ENCODE data around the gene ASIP. TPM values are rescaled to one million over a fixed set of nuclear protein-coding genes. Genes with fewer than 3 reads are reported as not detected.

The ASIP gene
- total and polyA plus RNA-seq, 4 donors: 0.39 to 0.62 TPM; not detected in 2

DNA sequence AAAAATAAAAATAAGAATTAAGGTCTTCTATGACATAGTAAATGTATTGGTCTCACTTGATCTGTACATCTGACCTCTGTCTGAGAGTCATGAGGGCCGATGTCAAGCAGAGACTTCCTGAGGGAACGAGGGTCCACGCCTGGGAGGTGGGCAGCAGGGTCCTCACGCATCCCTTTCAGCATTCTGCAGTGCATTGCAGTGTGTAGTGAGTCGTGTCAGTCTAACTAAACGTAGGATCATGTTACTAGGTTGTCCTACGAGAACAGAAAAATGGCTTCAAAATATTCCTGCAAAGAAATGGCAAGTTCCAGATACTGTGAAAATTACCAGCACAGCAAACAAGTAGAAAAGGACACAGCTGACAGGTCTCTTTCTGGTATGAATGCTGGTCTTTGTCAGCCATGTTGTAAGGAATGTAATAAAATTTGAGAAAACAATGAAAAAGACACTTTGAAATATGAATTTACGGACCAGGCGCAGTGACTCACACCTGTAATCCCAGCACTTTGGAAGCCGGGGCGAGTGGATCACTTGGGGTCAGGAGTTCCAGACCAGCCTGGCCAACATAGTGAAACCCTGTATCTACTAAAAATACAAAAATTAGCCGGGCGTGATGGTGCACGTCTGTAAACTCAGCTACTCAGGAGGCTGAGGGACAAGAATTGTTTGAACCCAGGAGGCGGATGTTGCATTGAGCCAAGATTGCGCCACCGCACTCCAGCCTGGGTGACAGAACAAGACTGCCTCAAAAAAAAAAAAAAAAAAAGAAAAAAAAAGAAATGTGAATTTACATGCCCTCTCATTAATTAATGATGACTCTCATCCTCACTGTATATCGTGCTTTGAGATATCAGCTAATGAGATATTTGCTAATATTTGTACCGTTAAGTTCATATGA lies 64.4 kb downstream of the ASIP start:
- Histone ChIP-seq H3K27ac (ENCODE audit: low read depth in 1 of 2, low read length in 2 of 2) (peak overlapping the region; percentile 24 to 28), H3K4me3 (ENCODE audit: low read depth in 1 of 3, low read length in 3 of 3) (no peak overlapping the region), H3K27me3 (ENCODE audit: control insufficient read depth in 4 of 4, insufficient read depth in 4 of 4, low read length in 3 of 4) (no peaks in the 10 kb centered on the region), H3K36me3 (ENCODE audit: control insufficient read depth in 4 of 4, insufficient read depth in 3 of 4, low read depth in 1 of 4, low read length in 3 of 4) (no peaks in the 10 kb centered on the region), H3K9ac (ENCODE audit: low read depth in 1 of 2, low read length in 2 of 2) (no peak overlapping the region), H3K4me1 (ENCODE audit: control insufficient read depth in 4 of 4, insufficient read depth in 4 of 4, low read length in 3 of 4) (peaks cover 10 to 37% (median 31%) of the 10 kb centered on the region in 4 donors), H3K9me3 (ENCODE audit: control insufficient read depth in 4 of 4, low read length in 3 of 4) (no peaks in the 10 kb centered on the region)
- no peak for TF ChIP-seq YY1 (IDR thresholded peaks at IDR 0.05)
- TF ChIP-seq HNF4A (conservative IDR thresholded peaks at IDR 0.05): peak in 1 of 2 donors; percentile 37
- TF ChIP-seq RXRA (IDR thresholded peaks at IDR 0.05): peak; percentile 5 to 23
- TF ChIP-seq NR2F2 (IDR thresholded peaks at IDR 0.05): no peak
- peak; percentile 12 for TF ChIP-seq SP1 (IDR thresholded peaks at IDR 0.05)
- DNase-seq (ENCODE audit: low spot score): no peak
- 65% methylated on average over 19 of the region's 19 CpGs for WGBS

DNA sequence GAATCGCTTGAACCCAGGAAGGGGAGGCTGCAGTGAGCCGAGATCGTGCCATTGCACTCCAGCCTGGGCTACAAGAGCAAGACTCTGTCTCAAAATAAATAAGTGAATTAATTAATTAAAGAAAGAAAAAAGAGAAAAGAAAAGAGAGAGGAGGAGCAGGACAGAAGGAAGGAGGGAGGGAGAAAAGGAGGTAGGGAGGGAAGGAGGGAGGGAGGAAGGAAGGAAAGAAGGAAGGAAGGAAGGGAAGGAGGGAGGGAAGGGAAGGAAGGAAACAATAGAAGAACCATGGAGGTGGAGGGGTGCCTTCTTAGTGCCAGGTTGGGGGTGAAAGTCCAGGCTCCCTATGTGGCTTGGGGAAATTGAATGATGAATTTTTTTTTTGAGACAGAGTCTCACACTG lies 68.5 kb downstream of the ASIP start:
- WGBS: 95% methylated on average over 3 of the region's 3 CpGs

DNA sequence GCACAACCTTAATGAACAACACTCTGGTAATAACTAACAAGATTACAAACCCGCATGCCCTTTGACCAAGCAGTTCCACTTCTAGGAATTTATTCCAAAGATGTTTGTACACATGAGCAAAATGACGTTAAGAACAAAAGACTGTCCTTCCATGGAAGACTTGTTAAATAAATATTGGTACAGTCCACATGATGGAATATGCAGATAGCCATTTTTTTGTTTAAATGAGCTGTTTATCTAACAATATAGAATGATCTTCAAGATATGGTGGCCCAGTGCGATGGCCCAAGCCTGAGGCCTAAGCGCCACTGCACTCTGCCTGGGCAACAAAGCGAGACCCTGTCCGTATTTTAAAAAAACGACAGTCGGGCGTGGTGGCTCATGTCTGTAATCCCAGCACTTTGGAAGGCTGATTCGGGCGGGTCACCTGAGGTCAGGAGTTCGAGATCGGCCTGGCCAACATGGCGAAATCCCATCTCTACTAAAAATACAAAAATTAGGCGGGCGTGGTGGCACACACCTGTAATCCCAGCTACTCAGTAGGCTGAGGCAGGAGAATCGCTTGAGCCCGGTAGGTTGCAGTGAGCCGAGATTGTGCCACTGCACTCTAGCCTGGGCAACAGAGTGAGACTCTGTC lies 69.4 kb downstream of the ASIP start:
- Histone ChIP-seq H3K27ac (ENCODE audit: low read depth in 1 of 2, low read length in 2 of 2) (peak overlapping the region; percentile 55 to 69), H3K9ac (ENCODE audit: low read depth in 1 of 2, low read length in 2 of 2) (peak overlapping the region in 1 of 2 donors; percentile 37), H3K27me3 (ENCODE audit: control insufficient read depth in 4 of 4, insufficient read depth in 4 of 4, low read length in 3 of 4) (no peaks in the 10 kb centered on the region), H3K9me3 (ENCODE audit: control insufficient read depth in 4 of 4, low read length in 3 of 4) (no peaks in the 10 kb centered on the region), H3K4me3 (ENCODE audit: low read depth in 1 of 3, low read length in 3 of 3) (peak overlapping the region in 2 of 3 donors; percentile 6 to 9), H3K4me1 (ENCODE audit: control insufficient read depth in 4 of 4, insufficient read depth in 4 of 4, low read length in 3 of 4) (peaks cover 0 to 37% (median 28%) of the 10 kb centered on the region in 4 donors), H3K36me3 (ENCODE audit: control insufficient read depth in 4 of 4, insufficient read depth in 3 of 4, low read depth in 1 of 4, low read length in 3 of 4) (no peaks in the 10 kb centered on the region)
- DNase-seq (ENCODE audit: low spot score): no peak
- TF ChIP-seq RXRA (IDR thresholded peaks at IDR 0.05): peak; percentile 29 to 70
- TF ChIP-seq JUND (IDR thresholded peaks at IDR 0.05): peak in 1 of 2 donors; percentile 38
- no peak for TF ChIP-seq NR2F2 (IDR thresholded peaks at IDR 0.05)
- peak; percentile 36 for TF ChIP-seq FOXA1 (IDR thresholded peaks at IDR 0.05)
- TF ChIP-seq, protein P1, sequence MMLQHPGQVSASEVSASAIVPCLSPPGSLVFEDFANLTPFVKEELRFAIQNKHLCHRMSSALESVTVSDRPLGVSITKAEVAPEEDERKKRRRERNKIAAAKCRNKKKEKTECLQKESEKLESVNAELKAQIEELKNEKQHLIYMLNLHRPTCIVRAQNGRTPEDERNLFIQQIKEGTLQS (IDR thresholded peaks at IDR 0.05): no peak
- TF ChIP-seq HNF4G (IDR thresholded peaks at IDR 0.05): peak; percentile 13
- TF ChIP-seq, protein P2, sequence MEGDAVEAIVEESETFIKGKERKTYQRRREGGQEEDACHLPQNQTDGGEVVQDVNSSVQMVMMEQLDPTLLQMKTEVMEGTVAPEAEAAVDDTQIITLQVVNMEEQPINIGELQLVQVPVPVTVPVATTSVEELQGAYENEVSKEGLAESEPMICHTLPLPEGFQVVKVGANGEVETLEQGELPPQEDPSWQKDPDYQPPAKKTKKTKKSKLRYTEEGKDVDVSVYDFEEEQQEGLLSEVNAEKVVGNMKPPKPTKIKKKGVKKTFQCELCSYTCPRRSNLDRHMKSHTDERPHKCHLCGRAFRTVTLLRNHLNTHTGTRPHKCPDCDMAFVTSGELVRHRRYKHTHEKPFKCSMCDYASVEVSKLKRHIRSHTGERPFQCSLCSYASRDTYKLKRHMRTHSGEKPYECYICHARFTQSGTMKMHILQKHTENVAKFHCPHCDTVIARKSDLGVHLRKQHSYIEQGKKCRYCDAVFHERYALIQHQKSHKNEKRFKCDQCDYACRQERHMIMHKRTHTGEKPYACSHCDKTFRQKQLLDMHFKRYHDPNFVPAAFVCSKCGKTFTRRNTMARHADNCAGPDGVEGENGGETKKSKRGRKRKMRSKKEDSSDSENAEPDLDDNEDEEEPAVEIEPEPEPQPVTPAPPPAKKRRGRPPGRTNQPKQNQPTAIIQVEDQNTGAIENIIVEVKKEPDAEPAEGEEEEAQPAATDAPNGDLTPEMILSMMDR (IDR thresholded peaks at IDR 0.05; ENCODE audit: low read depth, low read length, missing input control): no peak
- TF ChIP-seq SP1 (IDR thresholded peaks at IDR 0.05): no peak
- TF ChIP-seq, protein P3, sequence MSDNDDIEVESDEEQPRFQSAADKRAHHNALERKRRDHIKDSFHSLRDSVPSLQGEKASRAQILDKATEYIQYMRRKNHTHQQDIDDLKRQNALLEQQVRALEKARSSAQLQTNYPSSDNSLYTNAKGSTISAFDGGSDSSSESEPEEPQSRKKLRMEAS (IDR thresholded peaks at IDR 0.05): peak; percentile 27
- TF ChIP-seq YY1 (IDR thresholded peaks at IDR 0.05): peak; percentile 29
- TF ChIP-seq FOXA2 (IDR thresholded peaks at IDR 0.05): peak; percentile 57
- TF ChIP-seq TAF1 (conservative IDR thresholded peaks at IDR 0.05): no peak
- TF ChIP-seq GABPA (IDR thresholded peaks at IDR 0.05 in 1 of 2, conservative IDR thresholded peaks at IDR 0.05 in 1 of 2): no peak
- TF ChIP-seq RAD21 (IDR thresholded peaks at IDR 0.05): no peak
- TF ChIP-seq EGR1 (IDR thresholded peaks at IDR 0.05; ENCODE audit: low read depth in 2 of 2): no peak
- TF ChIP-seq, protein P4, sequence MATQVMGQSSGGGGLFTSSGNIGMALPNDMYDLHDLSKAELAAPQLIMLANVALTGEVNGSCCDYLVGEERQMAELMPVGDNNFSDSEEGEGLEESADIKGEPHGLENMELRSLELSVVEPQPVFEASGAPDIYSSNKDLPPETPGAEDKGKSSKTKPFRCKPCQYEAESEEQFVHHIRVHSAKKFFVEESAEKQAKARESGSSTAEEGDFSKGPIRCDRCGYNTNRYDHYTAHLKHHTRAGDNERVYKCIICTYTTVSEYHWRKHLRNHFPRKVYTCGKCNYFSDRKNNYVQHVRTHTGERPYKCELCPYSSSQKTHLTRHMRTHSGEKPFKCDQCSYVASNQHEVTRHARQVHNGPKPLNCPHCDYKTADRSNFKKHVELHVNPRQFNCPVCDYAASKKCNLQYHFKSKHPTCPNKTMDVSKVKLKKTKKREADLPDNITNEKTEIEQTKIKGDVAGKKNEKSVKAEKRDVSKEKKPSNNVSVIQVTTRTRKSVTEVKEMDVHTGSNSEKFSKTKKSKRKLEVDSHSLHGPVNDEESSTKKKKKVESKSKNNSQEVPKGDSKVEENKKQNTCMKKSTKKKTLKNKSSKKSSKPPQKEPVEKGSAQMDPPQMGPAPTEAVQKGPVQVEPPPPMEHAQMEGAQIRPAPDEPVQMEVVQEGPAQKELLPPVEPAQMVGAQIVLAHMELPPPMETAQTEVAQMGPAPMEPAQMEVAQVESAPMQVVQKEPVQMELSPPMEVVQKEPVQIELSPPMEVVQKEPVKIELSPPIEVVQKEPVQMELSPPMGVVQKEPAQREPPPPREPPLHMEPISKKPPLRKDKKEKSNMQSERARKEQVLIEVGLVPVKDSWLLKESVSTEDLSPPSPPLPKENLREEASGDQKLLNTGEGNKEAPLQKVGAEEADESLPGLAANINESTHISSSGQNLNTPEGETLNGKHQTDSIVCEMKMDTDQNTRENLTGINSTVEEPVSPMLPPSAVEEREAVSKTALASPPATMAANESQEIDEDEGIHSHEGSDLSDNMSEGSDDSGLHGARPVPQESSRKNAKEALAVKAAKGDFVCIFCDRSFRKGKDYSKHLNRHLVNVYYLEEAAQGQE (IDR thresholded peaks at IDR 0.05): no peak
- TF ChIP-seq, protein P5, sequence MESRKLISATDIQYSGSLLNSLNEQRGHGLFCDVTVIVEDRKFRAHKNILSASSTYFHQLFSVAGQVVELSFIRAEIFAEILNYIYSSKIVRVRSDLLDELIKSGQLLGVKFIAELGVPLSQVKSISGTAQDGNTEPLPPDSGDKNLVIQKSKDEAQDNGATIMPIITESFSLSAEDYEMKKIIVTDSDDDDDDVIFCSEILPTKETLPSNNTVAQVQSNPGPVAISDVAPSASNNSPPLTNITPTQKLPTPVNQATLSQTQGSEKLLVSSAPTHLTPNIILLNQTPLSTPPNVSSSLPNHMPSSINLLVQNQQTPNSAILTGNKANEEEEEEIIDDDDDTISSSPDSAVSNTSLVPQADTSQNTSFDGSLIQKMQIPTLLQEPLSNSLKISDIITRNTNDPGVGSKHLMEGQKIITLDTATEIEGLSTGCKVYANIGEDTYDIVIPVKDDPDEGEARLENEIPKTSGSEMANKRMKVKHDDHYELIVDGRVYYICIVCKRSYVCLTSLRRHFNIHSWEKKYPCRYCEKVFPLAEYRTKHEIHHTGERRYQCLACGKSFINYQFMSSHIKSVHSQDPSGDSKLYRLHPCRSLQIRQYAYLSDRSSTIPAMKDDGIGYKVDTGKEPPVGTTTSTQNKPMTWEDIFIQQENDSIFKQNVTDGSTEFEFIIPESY (IDR thresholded peaks at IDR 0.05): no peak
- peak; percentile 50 to 81 for TF ChIP-seq HNF4A (conservative IDR thresholded peaks at IDR 0.05)
- WGBS: 25% methylated on average over 19 of the region's 19 CpGs

More for the DNA sequence above, 68.5 kb downstream of the ASIP start:
- Histone ChIP-seq H3K27me3 (ENCODE audit: control insufficient read depth in 4 of 4, insufficient read depth in 4 of 4, low read length in 3 of 4) (no peaks in the 10 kb centered on the region), H3K4me3 (ENCODE audit: low read depth in 1 of 3, low read length in 3 of 3) (no peak overlapping the region), H3K36me3 (ENCODE audit: control insufficient read depth in 4 of 4, insufficient read depth in 3 of 4, low read depth in 1 of 4, low read length in 3 of 4) (no peaks in the 10 kb centered on the region), H3K9me3 (ENCODE audit: control insufficient read depth in 4 of 4, low read length in 3 of 4) (no peaks in the 10 kb centered on the region), H3K4me1 (ENCODE audit: control insufficient read depth in 4 of 4, insufficient read depth in 4 of 4, low read length in 3 of 4) (peaks cover 0 to 41% (median 30%) of the 10 kb centered on the region in 4 donors), H3K9ac (ENCODE audit: low read depth in 1 of 2, low read length in 2 of 2) (no peak overlapping the region), H3K27ac (ENCODE audit: low read depth in 1 of 2, low read length in 2 of 2) (no peak overlapping the region)
- DNase-seq (ENCODE audit: low spot score): no peak
- no peak for TF ChIP-seq SP1 (IDR thresholded peaks at IDR 0.05)
